ENCODE results near the gene ADH4.
A peak's percentile ranks its signal among the peaks of the same experiment; 100 is the strongest.

The ADH4 gene

DNA sequence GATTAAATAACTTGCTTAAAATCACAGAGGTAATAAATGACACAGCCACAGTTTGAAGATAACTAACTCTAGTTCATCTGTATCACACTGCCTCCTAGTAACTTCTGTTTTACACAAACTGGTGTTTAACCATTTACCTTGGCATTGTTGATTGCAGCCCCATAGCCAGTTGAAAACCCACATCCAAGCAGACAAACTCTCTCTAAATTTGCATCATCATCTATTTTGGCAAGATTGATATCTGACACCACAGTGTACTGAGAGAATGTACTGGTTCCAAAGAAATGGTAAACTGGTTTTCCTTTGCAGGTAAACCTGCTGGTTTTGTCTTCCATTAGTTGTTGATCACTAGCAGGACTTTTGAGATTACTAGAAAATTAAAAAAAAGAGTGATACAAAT is 7.8 kb downstream of the ADH4 start:
- ATAC-seq: no peak
- TF ChIP-seq, protein P1, sequence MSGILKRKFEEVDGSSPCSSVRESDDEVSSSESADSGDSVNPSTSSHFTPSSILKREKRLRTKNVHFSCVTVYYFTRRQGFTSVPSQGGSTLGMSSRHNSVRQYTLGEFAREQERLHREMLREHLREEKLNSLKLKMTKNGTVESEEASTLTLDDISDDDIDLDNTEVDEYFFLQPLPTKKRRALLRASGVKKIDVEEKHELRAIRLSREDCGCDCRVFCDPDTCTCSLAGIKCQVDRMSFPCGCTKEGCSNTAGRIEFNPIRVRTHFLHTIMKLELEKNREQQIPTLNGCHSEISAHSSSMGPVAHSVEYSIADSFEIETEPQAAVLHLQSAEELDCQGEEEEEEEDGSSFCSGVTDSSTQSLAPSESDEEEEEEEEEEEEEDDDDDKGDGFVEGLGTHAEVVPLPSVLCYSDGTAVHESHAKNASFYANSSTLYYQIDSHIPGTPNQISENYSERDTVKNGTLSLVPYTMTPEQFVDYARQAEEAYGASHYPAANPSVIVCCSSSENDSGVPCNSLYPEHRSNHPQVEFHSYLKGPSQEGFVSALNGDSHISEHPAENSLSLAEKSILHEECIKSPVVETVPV (CRISPR knock-in tag; IDR thresholded peaks at IDR 0.05): no peak
- TF ChIP-seq BACH2 (CRISPR knock-in tag; IDR thresholded peaks at IDR 0.05; ENCODE audit: borderline replicate concordance) (no peak), ZNF70 (CRISPR knock-in tag; IDR thresholded peaks at IDR 0.05) (no peak), GLIS3 (CRISPR knock-in tag; IDR thresholded peaks at IDR 0.05) (no peak), ZNF565 (CRISPR knock-in tag; conservative IDR thresholded peaks at IDR 0.05; ENCODE audit: low read depth) (no peak), ZNF8 (CRISPR knock-in tag; IDR thresholded peaks at IDR 0.05) (no peak), RARB (CRISPR knock-in tag; IDR thresholded peaks at IDR 0.05) (no peak), TCF4 (CRISPR knock-in tag; IDR thresholded peaks at IDR 0.05; ENCODE audit: borderline replicate concordance) (no peak), PPARA (CRISPR knock-in tag; IDR thresholded peaks at IDR 0.05; ENCODE audit: borderline replicate concordance) (no peak), TOX (CRISPR knock-in tag; IDR thresholded peaks at IDR 0.05; ENCODE audit: borderline replicate concordance) (no peak), OSR1 (CRISPR knock-in tag; IDR thresholded peaks at IDR 0.05) (no peak), ZFP30 (CRISPR knock-in tag; IDR thresholded peaks at IDR 0.05) (no peak), ZFP3 (CRISPR knock-in tag; IDR thresholded peaks at IDR 0.05) (no peak), SNAI2 (CRISPR knock-in tag; IDR thresholded peaks at IDR 0.05) (no peak), ZC3H10 (CRISPR knock-in tag; IDR thresholded peaks at IDR 0.05) (no peak), ESRRG (CRISPR knock-in tag; IDR thresholded peaks at IDR 0.05) (no peak)
- TF ChIP-seq, protein P2, sequence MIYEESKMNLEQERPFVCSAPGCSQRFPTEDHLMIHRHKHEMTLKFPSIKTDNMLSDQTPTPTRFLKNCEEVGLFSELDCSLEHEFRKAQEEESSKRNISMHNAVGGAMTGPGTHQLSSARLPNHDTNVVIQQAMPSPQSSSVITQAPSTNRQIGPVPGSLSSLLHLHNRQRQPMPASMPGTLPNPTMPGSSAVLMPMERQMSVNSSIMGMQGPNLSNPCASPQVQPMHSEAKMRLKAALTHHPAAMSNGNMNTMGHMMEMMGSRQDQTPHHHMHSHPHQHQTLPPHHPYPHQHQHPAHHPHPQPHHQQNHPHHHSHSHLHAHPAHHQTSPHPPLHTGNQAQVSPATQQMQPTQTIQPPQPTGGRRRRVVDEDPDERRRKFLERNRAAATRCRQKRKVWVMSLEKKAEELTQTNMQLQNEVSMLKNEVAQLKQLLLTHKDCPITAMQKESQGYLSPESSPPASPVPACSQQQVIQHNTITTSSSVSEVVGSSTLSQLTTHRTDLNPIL (CRISPR knock-in tag; IDR thresholded peaks at IDR 0.05; ENCODE audit: low read depth): no peak
- TF ChIP-seq, protein P3, sequence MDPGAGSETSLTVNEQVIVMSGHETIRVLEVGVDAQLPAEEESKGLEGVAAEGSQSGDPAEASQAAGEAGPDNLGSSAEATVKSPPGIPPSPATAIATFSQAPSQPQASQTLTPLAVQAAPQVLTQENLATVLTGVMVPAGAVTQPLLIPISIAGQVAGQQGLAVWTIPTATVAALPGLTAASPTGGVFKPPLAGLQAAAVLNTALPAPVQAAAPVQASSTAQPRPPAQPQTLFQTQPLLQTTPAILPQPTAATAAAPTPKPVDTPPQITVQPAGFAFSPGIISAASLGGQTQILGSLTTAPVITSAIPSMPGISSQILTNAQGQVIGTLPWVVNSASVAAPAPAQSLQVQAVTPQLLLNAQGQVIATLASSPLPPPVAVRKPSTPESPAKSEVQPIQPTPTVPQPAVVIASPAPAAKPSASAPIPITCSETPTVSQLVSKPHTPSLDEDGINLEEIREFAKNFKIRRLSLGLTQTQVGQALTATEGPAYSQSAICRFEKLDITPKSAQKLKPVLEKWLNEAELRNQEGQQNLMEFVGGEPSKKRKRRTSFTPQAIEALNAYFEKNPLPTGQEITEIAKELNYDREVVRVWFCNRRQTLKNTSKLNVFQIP (CRISPR knock-in tag; IDR thresholded peaks at IDR 0.05; ENCODE audit: borderline replicate concordance, low read depth): no peak
- TF ChIP-seq, protein P4, sequence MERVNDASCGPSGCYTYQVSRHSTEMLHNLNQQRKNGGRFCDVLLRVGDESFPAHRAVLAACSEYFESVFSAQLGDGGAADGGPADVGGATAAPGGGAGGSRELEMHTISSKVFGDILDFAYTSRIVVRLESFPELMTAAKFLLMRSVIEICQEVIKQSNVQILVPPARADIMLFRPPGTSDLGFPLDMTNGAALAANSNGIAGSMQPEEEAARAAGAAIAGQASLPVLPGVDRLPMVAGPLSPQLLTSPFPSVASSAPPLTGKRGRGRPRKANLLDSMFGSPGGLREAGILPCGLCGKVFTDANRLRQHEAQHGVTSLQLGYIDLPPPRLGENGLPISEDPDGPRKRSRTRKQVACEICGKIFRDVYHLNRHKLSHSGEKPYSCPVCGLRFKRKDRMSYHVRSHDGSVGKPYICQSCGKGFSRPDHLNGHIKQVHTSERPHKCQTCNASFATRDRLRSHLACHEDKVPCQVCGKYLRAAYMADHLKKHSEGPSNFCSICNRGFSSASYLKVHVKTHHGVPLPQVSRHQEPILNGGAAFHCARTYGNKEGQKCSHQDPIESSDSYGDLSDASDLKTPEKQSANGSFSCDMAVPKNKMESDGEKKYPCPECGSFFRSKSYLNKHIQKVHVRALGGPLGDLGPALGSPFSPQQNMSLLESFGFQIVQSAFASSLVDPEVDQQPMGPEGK (CRISPR knock-in tag; IDR thresholded peaks at IDR 0.05; ENCODE audit: borderline replicate concordance): no peak
- TF ChIP-seq, protein P5, sequence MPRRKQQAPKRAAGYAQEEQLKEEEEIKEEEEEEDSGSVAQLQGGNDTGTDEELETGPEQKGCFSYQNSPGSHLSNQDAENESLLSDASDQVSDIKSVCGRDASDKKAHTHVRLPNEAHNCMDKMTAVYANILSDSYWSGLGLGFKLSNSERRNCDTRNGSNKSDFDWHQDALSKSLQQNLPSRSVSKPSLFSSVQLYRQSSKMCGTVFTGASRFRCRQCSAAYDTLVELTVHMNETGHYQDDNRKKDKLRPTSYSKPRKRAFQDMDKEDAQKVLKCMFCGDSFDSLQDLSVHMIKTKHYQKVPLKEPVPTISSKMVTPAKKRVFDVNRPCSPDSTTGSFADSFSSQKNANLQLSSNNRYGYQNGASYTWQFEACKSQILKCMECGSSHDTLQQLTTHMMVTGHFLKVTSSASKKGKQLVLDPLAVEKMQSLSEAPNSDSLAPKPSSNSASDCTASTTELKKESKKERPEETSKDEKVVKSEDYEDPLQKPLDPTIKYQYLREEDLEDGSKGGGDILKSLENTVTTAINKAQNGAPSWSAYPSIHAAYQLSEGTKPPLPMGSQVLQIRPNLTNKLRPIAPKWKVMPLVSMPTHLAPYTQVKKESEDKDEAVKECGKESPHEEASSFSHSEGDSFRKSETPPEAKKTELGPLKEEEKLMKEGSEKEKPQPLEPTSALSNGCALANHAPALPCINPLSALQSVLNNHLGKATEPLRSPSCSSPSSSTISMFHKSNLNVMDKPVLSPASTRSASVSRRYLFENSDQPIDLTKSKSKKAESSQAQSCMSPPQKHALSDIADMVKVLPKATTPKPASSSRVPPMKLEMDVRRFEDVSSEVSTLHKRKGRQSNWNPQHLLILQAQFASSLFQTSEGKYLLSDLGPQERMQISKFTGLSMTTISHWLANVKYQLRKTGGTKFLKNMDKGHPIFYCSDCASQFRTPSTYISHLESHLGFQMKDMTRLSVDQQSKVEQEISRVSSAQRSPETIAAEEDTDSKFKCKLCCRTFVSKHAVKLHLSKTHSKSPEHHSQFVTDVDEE (CRISPR knock-in tag; IDR thresholded peaks at IDR 0.05): no peak

DNA sequence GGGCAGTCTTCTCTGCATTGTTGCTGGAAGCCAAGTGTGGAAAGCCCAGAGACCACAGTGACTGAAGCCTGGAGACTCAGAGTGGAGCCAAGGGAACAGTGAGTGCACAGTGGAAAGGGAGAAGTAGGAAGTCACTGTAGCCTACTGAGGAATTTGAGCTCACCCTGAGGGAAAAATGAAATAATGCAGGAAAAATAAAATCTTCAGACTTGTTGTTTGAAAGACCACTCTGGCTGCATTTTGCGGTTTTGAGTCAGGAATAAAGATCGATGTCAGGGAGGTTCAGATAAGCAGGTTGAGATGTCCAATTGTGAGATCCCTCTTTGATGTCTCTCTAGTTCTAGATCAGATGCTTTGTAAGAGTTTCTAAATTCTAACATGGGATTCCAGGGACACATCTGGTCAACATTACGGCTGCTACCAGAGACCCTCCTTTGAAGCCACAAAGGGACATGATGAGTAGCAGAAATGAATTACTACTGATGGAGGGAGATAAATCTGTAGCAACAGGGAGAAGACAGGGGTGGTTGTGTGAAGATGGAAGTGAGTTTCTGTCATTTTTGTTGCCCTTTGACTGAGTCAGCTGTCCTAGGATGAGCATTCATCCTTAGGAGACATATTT is 8.4 kb downstream of the ADH4 start:
- no peak for TF ChIP-seq PPARA (CRISPR knock-in tag; IDR thresholded peaks at IDR 0.05; ENCODE audit: borderline replicate concordance)
- TF ChIP-seq TCF4 (CRISPR knock-in tag; IDR thresholded peaks at IDR 0.05; ENCODE audit: borderline replicate concordance): 0 out of 2 replicates have a peak, but pooled peaks have one; percentile 28
- no peak for ATAC-seq

DNA sequence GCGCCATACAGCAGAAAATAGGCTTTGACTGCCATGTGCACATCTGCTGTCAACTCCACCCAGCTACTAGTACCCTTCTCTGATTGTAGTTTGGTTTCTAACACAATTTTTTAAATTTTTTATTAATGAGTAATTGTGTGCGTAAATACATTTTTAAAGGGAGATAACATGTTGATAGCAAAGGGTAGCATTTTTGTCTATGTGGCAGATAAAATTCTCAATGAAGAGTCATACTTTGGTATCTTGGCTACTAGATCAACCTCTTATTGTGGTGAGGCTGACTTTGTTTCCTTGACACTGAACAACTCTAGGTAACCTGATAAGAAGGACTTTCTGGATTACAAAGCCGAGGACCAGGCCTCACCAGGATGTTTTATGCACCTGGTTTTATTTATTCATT is 9.5 kb downstream of the ADH4 start:
- no peak for ATAC-seq
- TF ChIP-seq, protein P1 (CRISPR knock-in tag; IDR thresholded peaks at IDR 0.05): no peak
- no peak for TF ChIP-seq TOX (CRISPR knock-in tag; IDR thresholded peaks at IDR 0.05; ENCODE audit: borderline replicate concordance)
- TF ChIP-seq RARB (CRISPR knock-in tag; IDR thresholded peaks at IDR 0.05): no peak
- TF ChIP-seq, protein P3 (CRISPR knock-in tag; IDR thresholded peaks at IDR 0.05; ENCODE audit: borderline replicate concordance, low read depth): no peak
- TF ChIP-seq GLIS3 (CRISPR knock-in tag; IDR thresholded peaks at IDR 0.05): no peak
- no peak for TF ChIP-seq TCF4 (CRISPR knock-in tag; IDR thresholded peaks at IDR 0.05; ENCODE audit: borderline replicate concordance)
- TF ChIP-seq, protein P4 (CRISPR knock-in tag; IDR thresholded peaks at IDR 0.05; ENCODE audit: borderline replicate concordance): no peak
- no peak for TF ChIP-seq ESRRG (CRISPR knock-in tag; IDR thresholded peaks at IDR 0.05)
- no peak for TF ChIP-seq CSDC2 (CRISPR knock-in tag; IDR thresholded peaks at IDR 0.05)
- TF ChIP-seq PPARA (CRISPR knock-in tag; IDR thresholded peaks at IDR 0.05; ENCODE audit: borderline replicate concordance): no peak
- TF ChIP-seq SNAI2 (CRISPR knock-in tag; IDR thresholded peaks at IDR 0.05): no peak
- TF ChIP-seq ZFP3 (CRISPR knock-in tag; IDR thresholded peaks at IDR 0.05): no peak
- no peak for TF ChIP-seq BACH2 (CRISPR knock-in tag; IDR thresholded peaks at IDR 0.05; ENCODE audit: borderline replicate concordance)
- TF ChIP-seq OSR1 (CRISPR knock-in tag; IDR thresholded peaks at IDR 0.05): no peak

Measured in SK-N-SH treated with all-trans-retinoic acid at 6 μM for 48 hours (cell line).